SK-MEL-5 (cell line): ENCODE data around the gene RASA2. TPM values are rescaled to one million over a fixed set of nuclear protein-coding genes. Genes with fewer than 3 reads are reported as not detected.
A peak's percentile ranks its signal among the peaks of the same experiment; 100 is the strongest.
"Not testable (repeated sequence)": the region's sequence is repeated elsewhere in the genome, so short reads cannot be mapped to it uniquely, and the experiment has no call there.

Source experiments
- DNase-seq: peaks from one replicate; pipeline ENCODE4 v3.0.0-alpha.2; 2016; ENCODE audit warnings: low read depth, low spot score
- in situ Hi-C: cut with HindIII; loops from 2 replicates; pipeline ENCODE4 v1.10.0; 2016; ENCODE audit warnings: low sequenced_read_pairs, high pct_unique_total_duplicates, low pct_unique_long_range_greater_than_20kb
- total RNA-seq: library from RNA; depleted of rRNA; stranded (reverse); fragments of >200 nt; shearing (Covaris generic); gene quantifications from 2 replicates; pipeline ENCODE4 v1.2.3, GENCODE V29; 2014

The RASA2 gene
- total RNA-seq, 1 experiment from 2014 or later, result 9.9 TPM

- in situ Hi-C loops, result no loop called here
- DNase-seq, result no peak
These were observed 959 bp upstream of the RASA2 start for GRCh38 chr3:141485641-141486495.

- no peak for DNase-seq
- in situ Hi-C loops, result no loop called here
These were observed 406 bp upstream of the RASA2 start for GRCh38 chr3:141486496-141486745.

- in situ Hi-C loops, result no loop called here
- DNase-seq, result peak; percentile 50
These were observed 860 bp downstream of the RASA2 start for GRCh38 chr3:141487521-141488252.

GRCh38 chr3:141489203-141489602, 2.4 kb downstream of the RASA2 start:
- in situ Hi-C loops, result no loop called here
- no peak for DNase-seq

- DNase-seq, result no peak
- in situ Hi-C loops, result no loop called here
These were observed 4.3 kb downstream of the RASA2 start for GRCh38 chr3:141491081-141491480.

GRCh38 chr3:141491929-141492328, 5.1 kb downstream of the RASA2 start:
- in situ Hi-C loops, result no loop called here
- no peak for DNase-seq

- in situ Hi-C loops, result no loop called here
- DNase-seq, result no peak
These were observed 6.4 kb downstream of the RASA2 start for GRCh38 chr3:141493184-141493583.

GRCh38 chr3:141497589-141497988, 10.8 kb downstream of the RASA2 start:
- in situ Hi-C loops, DNase-seq: not testable (repeated sequence)

GRCh38 chr3:141498598-141499223, 11.9 kb downstream of the RASA2 start:
- DNase-seq, result peak; percentile 6
- in situ Hi-C loops, result no loop called here

- no peak for DNase-seq
- in situ Hi-C loops, result no loop called here
These were observed 12.5 kb downstream of the RASA2 start for GRCh38 chr3:141499284-141499683.

- no peak for DNase-seq
- in situ Hi-C loops, result no loop called here
These were observed 13.1 kb downstream of the RASA2 start for GRCh38 chr3:141499965-141500364.

GRCh38 chr3:141500397-141500796, 13.6 kb downstream of the RASA2 start:
- no peak for DNase-seq
- in situ Hi-C loops, result no loop called here

- DNase-seq, result no peak
- in situ Hi-C loops, result no loop called here
These were observed 18.3 kb downstream of the RASA2 start for GRCh38 chr3:141505166-141505565.

GRCh38 chr3:141506071-141506470, 19.2 kb downstream of the RASA2 start:
- DNase-seq, result no peak
- in situ Hi-C loops, result no loop called here

- in situ Hi-C loops, result no loop called here
- no peak for DNase-seq
These were observed 20.7 kb downstream of the RASA2 start for GRCh38 chr3:141507392-141508066.

- no peak for DNase-seq
- in situ Hi-C loops, result no loop called here
These were observed 21.2 kb downstream of the RASA2 start for GRCh38 chr3:141508067-141508436.

- DNase-seq, result no peak
- in situ Hi-C loops, result no loop called here
These were observed 24.5 kb downstream of the RASA2 start for GRCh38 chr3:141511361-141511760.

- no peak for DNase-seq
- in situ Hi-C loops, result no loop called here
These were observed 27.6 kb downstream of the RASA2 start for GRCh38 chr3:141514382-141514781.
